Stimulated activated CD8-positive, alpha-beta memory T cell treated with anti-CD3 and anti-CD28 coated beads, Interleukin-4, amount 100 ng/mL, for 48 hours (primary cell): ENCODE results near the gene TAF3.
"Not testable (repeated sequence)": the region's sequence is repeated elsewhere in the genome, so short reads cannot be mapped to it uniquely, and the experiment has no call there.

Experiments
- DNase-seq: peaks from one replicate; pipeline ENCODE4 v3.0.0-alpha.2; 2020

TAF3 gene

GRCh38 chr10:7984325-7984724, 166.0 kb downstream of the TAF3 start:
- DNase-seq = no peak

- no peak for DNase-seq
Observed at GRCh38 chr10:7984896-7985295, 166.6 kb downstream of the TAF3 start.

- DNase-seq = no peak
Observed at GRCh38 chr10:7986851-7987250, 168.5 kb downstream of the TAF3 start.

- DNase-seq = no peak
Observed at GRCh38 chr10:7988989-7989388, 170.7 kb downstream of the TAF3 start.

- no peak for DNase-seq
Observed at GRCh38 chr10:7998831-7999230, 180.5 kb downstream of the TAF3 start.

- no peak for DNase-seq
Observed at GRCh38 chr10:8004469-8005000, 186.2 kb downstream of the TAF3 start.

- DNase-seq = no peak
Observed at GRCh38 chr10:8006274-8006999, 188.1 kb downstream of the TAF3 start.

- DNase-seq = no peak
Observed at GRCh38 chr10:8009031-8009430, 190.7 kb downstream of the TAF3 start.

- no peak for DNase-seq
Observed at GRCh38 chr10:8013006-8013405, 194.7 kb downstream of the TAF3 start.

- DNase-seq = no peak
Observed at GRCh38 chr10:8013619-8014018, 195.3 kb downstream of the TAF3 start.

- DNase-seq = no peak
Observed at GRCh38 chr10:8014649-8015048, 196.3 kb downstream of the TAF3 start.

- DNase-seq = no peak
Observed at GRCh38 chr10:8017277-8017676, 199.0 kb downstream of the TAF3 start.

- no peak for DNase-seq
Observed at GRCh38 chr10:8023321-8023720, 205.0 kb downstream of the TAF3 start.

- no peak for DNase-seq
Observed at GRCh38 chr10:8023851-8024250, 205.5 kb downstream of the TAF3 start.

GRCh38 chr10:8026349-8027259, 208.3 kb downstream of the TAF3 start:
- no peak for DNase-seq

- DNase-seq = not testable (repeated sequence)
Observed at GRCh38 chr10:8031211-8031610, 212.9 kb downstream of the TAF3 start.

- DNase-seq = no peak
Observed at GRCh38 chr10:8032558-8032957, 214.3 kb downstream of the TAF3 start.

GRCh38 chr10:8033812-8034465, 215.6 kb downstream of the TAF3 start:
- DNase-seq = peak; percentile 35

- DNase-seq = peak; percentile 42
Observed at GRCh38 chr10:8034466-8035005, 216.2 kb downstream of the TAF3 start.

- peak; percentile 30 for DNase-seq
Observed at GRCh38 chr10:8035006-8035640, 216.8 kb downstream of the TAF3 start.

- peak; percentile 29 for DNase-seq
Observed at GRCh38 chr10:8035641-8036470, 217.6 kb downstream of the TAF3 start.
